HepG2 (cell line): ENCODE data around the gene HEXD. TPM values are rescaled to one million over a fixed set of nuclear protein-coding genes. Genes with fewer than 3 reads are reported as not detected.

Experiments
- CSRNP2 ChIP-seq: sonication (generic); formaldehyde crosslinking; conservative IDR thresholded peaks from 2 replicates; pipeline ENCODE4 v1.8.0; 2022; ENCODE audit warnings: low read depth, missing genetic modification reagents
- DBP ChIP-seq: sonication (generic); formaldehyde crosslinking; IDR thresholded peaks from 2 replicates; pipeline ENCODE4 v1.4.0; 2020; ENCODE audit warnings: missing genetic modification reagents; ENCODE audit errors: not compliant biosample characterization
- HBP1 ChIP-seq: IDR thresholded peaks from 2 replicates; pipeline ENCODE4 v1.6.1; 2016; ENCODE audit warnings: low read depth, control low read depth
- HHEX ChIP-seq: IDR thresholded peaks from 2 replicates; pipeline ENCODE4 v1.6.1; 2016; ENCODE audit warnings: control low read depth
- HMG20A ChIP-seq: IDR thresholded peaks from 2 replicates; pipeline ENCODE4 v1.6.1; 2016; ENCODE audit warnings: borderline replicate concordance
- HNF4A ChIP-seq: sonication (generic); formaldehyde crosslinking; IDR thresholded peaks from 2 replicates; pipeline ENCODE4 v1.4.0; 2020; ENCODE audit warnings: missing genetic modification reagents
- KLF15 ChIP-seq: sonication (generic); formaldehyde crosslinking; IDR thresholded peaks from 2 replicates; pipeline ENCODE4 v1.8.1; 2023; ENCODE audit warnings: borderline replicate concordance, mild to moderate bottlenecking, inconsistent platforms, missing genetic modification reagents, mixed read lengths
- MYPOP ChIP-seq: sonication (generic); formaldehyde crosslinking; IDR thresholded peaks from 2 replicates; pipeline ENCODE4 v1.8.1; 2023; ENCODE audit warnings: mild to moderate bottlenecking, moderate library complexity, missing genetic modification reagents
- NFKBIZ ChIP-seq: IDR thresholded peaks from 2 replicates; pipeline ENCODE4 v1.6.1; 2018; ENCODE audit warnings: missing genetic modification reagents, missing compliant biosample characterization
- NR2F1 ChIP-seq, 2 experiments: fragments of 450-650 bp in 1 of 2; formaldehyde crosslinking in 1 of 2; IDR thresholded peaks; 2 replicates each; pipeline versions ENCODE4 v1.5.0 to v1.6.1; 2016 to 2020; ENCODE audit warnings: mild to moderate bottlenecking in 1 of 2, missing compliant biosample characterization in 1 of 2, missing genetic modification reagents in 1 of 2, moderate library complexity in 1 of 2
- RFX1 ChIP-seq: fragments of 450-650 bp; IDR thresholded peaks from 2 replicates; pipeline ENCODE4 v1.6.1; 2017
- SALL2 ChIP-seq: sonication (generic); formaldehyde crosslinking; IDR thresholded peaks from 2 replicates; pipeline ENCODE4 v1.8.1; 2023; ENCODE audit warnings: mild to moderate bottlenecking, missing genetic modification reagents, inconsistent platforms
- SAP130 ChIP-seq: IDR thresholded peaks from 2 replicates; pipeline ENCODE4 v1.6.1; 2016; ENCODE audit warnings: low read depth
- TEAD3 ChIP-seq: optimal IDR thresholded peaks from 2 replicates; pipeline ENCODE3; 2016; ENCODE audit warnings: borderline replicate concordance
- YEATS2 ChIP-seq: sonication (generic); formaldehyde crosslinking; IDR thresholded peaks from 2 replicates; pipeline ENCODE4 v1.4.0; 2020; ENCODE audit warnings: missing genetic modification reagents, borderline replicate concordance
- ZBTB37 ChIP-seq: sonication (generic); formaldehyde crosslinking; IDR thresholded peaks from 2 replicates; pipeline ENCODE4 v1.4.0; 2020; ENCODE audit warnings: mild to moderate bottlenecking, missing genetic modification reagents
- ZMAT3 ChIP-seq: sonication (generic); formaldehyde crosslinking; conservative IDR thresholded peaks from 2 replicates; pipeline ENCODE4 v1.7.0; 2021; ENCODE audit warnings: missing genetic modification reagents
- ZNF383 ChIP-seq: sonication (generic); formaldehyde crosslinking; IDR thresholded peaks from 2 replicates; pipeline ENCODE4 v1.4.0; 2020; ENCODE audit warnings: missing genetic modification reagents, mild to moderate bottlenecking, borderline replicate concordance
- ZNF431 ChIP-seq: sonication (generic); formaldehyde crosslinking; IDR thresholded peaks from 2 replicates; pipeline ENCODE4 v1.9.0; 2022; ENCODE audit warnings: missing genetic modification reagents, low read depth, mild to moderate bottlenecking, borderline replicate concordance
- ZNF782 ChIP-seq: sonication (generic); formaldehyde crosslinking; IDR thresholded peaks from 2 replicates; pipeline ENCODE4 v1.4.0; 2020; ENCODE audit warnings: missing genetic modification reagents, mild to moderate bottlenecking, borderline replicate concordance
- ZNF841 ChIP-seq: sonication (generic); formaldehyde crosslinking; IDR thresholded peaks from 2 replicates; pipeline ENCODE4 v1.8.1; 2023; ENCODE audit warnings: missing genetic modification reagents, borderline replicate concordance
- polyA plus RNA-seq, 8 experiments: library from polyadenylated mRNA; depleted of rRNA in 3 of 8; stranded (reverse) in 7 of 8; unstranded in 1 of 8; fragments of >200 nt; fragmentation: Illumina TruSeq in 4 of 8; extraction: Trizol in 4 of 8; gene quantifications; 2 replicates each; pipeline versions ENCODE4 v1.2.1 to v1.2.3, GENCODE V29; 2011 to 2016; ENCODE audit warnings: low read depth in 4 of 8, missing spikeins in 1 of 8, mixed read lengths in 1 of 8; ENCODE audit not compliant: insufficient read depth in 1 of 8
- total RNA-seq, 5 experiments: library from RNA; depleted of rRNA; stranded (reverse); fragments of >200 nt; fragmentation: Illumina TruSeq; extraction: Trizol; gene quantifications; 2 replicates each; pipeline ENCODE4 v1.2.3, GENCODE V29; 2016; ENCODE audit warnings: low read depth in 1 of 5
- TF ChIP-seq, protein P1 (sequence below): sonication (generic); formaldehyde crosslinking; IDR thresholded peaks from 2 replicates; pipeline ENCODE4 v1.5.0; 2020; ENCODE audit warnings: missing genetic modification reagents

The HEXD gene
- total and polyA plus RNA-seq, 2 of the 13 experiments (the other 11 are each of a cell fraction or from before 2014, with no cell fraction given): 22.3 to 41.8 TPM

DNA sequence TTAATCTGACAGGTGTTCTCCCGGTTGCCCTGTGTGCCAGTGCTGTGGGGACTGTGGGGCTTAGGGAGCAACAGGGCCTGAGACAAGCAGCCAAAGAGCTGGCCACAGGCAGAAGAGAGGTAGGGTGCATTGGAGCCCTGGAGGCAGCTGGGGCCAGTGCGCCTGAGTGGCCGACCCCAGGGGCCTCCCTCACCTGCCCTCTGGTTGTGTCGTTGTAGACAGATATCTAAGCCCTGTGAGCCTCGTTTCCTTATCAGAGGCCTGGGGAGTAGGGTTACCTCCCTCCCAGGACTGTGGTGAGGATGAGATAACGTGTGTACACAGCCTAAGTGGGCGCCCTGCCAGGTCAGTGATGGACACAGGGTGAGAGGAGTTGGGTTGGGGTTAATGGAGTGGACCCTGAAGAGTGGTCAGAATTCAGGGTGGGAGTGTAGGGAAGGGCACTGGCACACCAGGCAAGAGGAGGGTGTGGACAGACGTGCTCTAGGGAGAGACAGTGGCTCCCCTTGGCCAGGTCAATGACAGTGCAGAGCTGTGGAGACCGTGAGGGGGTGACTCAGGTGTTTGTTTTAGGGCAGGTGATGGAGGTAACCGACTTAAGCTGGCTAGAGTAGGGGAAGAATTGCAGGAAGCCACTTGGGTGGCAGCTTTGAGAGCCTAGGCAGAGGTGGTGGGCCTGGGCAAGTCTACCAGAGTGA is 43.8 kb downstream of the HEXD start (continued):
- TF ChIP-seq ZBTB37 (CRISPR knock-in tag) (no peak), KLF15 (no peak), HHEX (CRISPR knock-in tag) (no peak), MYPOP (CRISPR knock-in tag) (no peak), ZNF782 (CRISPR knock-in tag) (peak; percentile 79; the same call in 1 of the 2 replicates), CSRNP2 (CRISPR knock-in tag) (no peak), ZNF431 (CRISPR knock-in tag) (no peak), SAP130 (CRISPR knock-in tag) (peak; percentile 81), ZNF841 (CRISPR knock-in tag) (no peak), NFKBIZ (CRISPR knock-in tag) (no peak), DBP (CRISPR knock-in tag) (no peak), HMG20A (CRISPR knock-in tag) (peak; percentile 55), SALL2 (CRISPR knock-in tag) (0 out of 2 replicates have a peak, but pooled peaks have one; percentile 29), ZMAT3 (CRISPR knock-in tag) (no peak), HNF4A (peak; percentile 70; the same call in 1 of the 2 replicates), ZNF383 (CRISPR knock-in tag) (no peak), NR2F1 (CRISPR knock-in tag; IDR thresholded peaks at IDR 0.05) (no peak), TEAD3 (CRISPR knock-in tag) (peak; percentile 64), YEATS2 (CRISPR knock-in tag) (peak; percentile 29; the same call in 1 of the 2 replicates), RFX1 (no peak), HBP1 (no peak; the same call in 1 of the 2 replicates)
- TF ChIP-seq, protein P1, sequence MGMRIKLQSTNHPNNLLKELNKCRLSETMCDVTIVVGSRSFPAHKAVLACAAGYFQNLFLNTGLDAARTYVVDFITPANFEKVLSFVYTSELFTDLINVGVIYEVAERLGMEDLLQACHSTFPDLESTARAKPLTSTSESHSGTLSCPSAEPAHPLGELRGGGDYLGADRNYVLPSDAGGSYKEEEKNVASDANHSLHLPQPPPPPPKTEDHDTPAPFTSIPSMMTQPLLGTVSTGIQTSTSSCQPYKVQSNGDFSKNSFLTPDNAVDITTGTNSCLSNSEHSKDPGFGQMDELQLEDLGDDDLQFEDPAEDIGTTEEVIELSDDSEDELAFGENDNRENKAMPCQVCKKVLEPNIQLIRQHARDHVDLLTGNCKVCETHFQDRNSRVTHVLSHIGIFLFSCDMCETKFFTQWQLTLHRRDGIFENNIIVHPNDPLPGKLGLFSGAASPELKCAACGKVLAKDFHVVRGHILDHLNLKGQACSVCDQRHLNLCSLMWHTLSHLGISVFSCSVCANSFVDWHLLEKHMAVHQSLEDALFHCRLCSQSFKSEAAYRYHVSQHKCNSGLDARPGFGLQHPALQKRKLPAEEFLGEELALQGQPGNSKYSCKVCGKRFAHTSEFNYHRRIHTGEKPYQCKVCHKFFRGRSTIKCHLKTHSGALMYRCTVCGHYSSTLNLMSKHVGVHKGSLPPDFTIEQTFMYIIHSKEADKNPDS: no peak
